GM23338 (cell line): ENCODE results near the gene DPM1. TPM values are rescaled to one million over a fixed set of nuclear protein-coding genes. Genes with fewer than 3 reads are reported as not detected.

Experiments used
- ATAC-seq: fragments of 200-7000 bp; cut with Tn5 transposase; 3 replicates; pipeline ENCODE4 v1.9.1; 2020
- DNase-seq: peaks from one replicate; pipeline ENCODE4 v3.0.0-alpha.2; 2015; ENCODE audit warnings: low spot score
- H2AFZ ChIP-seq: fragments of 200-600 bp; sonication (generic); 2 replicates; pipeline ENCODE4 v1.8.0; 2016; ENCODE audit warnings: antibody characterized with exemption, mild to moderate bottlenecking, moderate library complexity
- H3F3A ChIP-seq: fragments of 200-600 bp; sonication (generic); replicated peaks from 2 replicates; pipeline ENCODE4 v1.8.0; 2017; ENCODE audit warnings: antibody characterized with exemption, mixed run types, low read depth
- H3K27ac ChIP-seq: fragments of 200-600 bp; sonication (generic); 2 replicates; pipeline ENCODE4 v1.6.1; 2016; ENCODE audit warnings: low read depth
- H3K27me3 ChIP-seq: fragments of 200-600 bp; sonication (generic); 2 replicates; pipeline ENCODE4 v1.8.0; 2016; ENCODE audit warnings: mild to moderate bottlenecking, mixed run types, moderate library complexity; ENCODE audit not compliant: insufficient read depth
- H3K36me3 ChIP-seq: fragments of 200-600 bp; sonication (generic); 2 replicates; pipeline ENCODE4 v1.8.0; 2016; ENCODE audit warnings: mild to moderate bottlenecking; ENCODE audit not compliant: insufficient read depth
- H3K4me1 ChIP-seq: fragments of 200-600 bp; sonication (generic); 2 replicates; pipeline ENCODE4 v1.8.0; 2016; ENCODE audit warnings: mild to moderate bottlenecking, moderate library complexity; ENCODE audit not compliant: insufficient read depth
- H3K4me2 ChIP-seq: fragments of 200-600 bp; sonication (generic); 2 replicates; pipeline ENCODE4 v1.7.1; 2017; ENCODE audit warnings: mixed run types
- H3K4me3 ChIP-seq: fragments of 200-600 bp; sonication (generic); 2 replicates; pipeline ENCODE4 v1.6.1; 2016; ENCODE audit warnings: mixed run types
- H3K79me2 ChIP-seq: fragments of 200-600 bp; sonication (generic); replicated peaks from 2 replicates; pipeline ENCODE4 v1.8.0; 2017; ENCODE audit warnings: mild to moderate bottlenecking; ENCODE audit not compliant: insufficient read depth
- H3K9me2 ChIP-seq: fragments of 200-600 bp; sonication (generic); 2 replicates; pipeline ENCODE4 v1.8.0; 2017; ENCODE audit not compliant: insufficient read depth
- H4K20me1 ChIP-seq: fragments of 200-600 bp; sonication (generic); replicated peaks from 2 replicates; pipeline ENCODE4 v1.8.0; 2017; ENCODE audit warnings: mild to moderate bottlenecking; ENCODE audit not compliant: insufficient read depth
- H3K27ac Mint-ChIP-seq: 2 replicates; pipeline ENCODE4 v1.8.0; 2020; ENCODE audit warnings: inconsistent platforms, mild to moderate bottlenecking, moderate library complexity, mixed read lengths
- H3K27me3 Mint-ChIP-seq: 3 replicates; pipeline ENCODE4 v1.8.0; 2022; ENCODE audit warnings: low read depth, mild to moderate bottlenecking, moderate library complexity, mixed read lengths, inconsistent platforms; ENCODE audit not compliant: insufficient read depth, poor library complexity
- H3K36me3 Mint-ChIP-seq: 3 replicates; pipeline ENCODE4 v1.8.0; 2021; ENCODE audit warnings: low read depth, mild to moderate bottlenecking, inconsistent platforms, moderate library complexity, mixed read lengths
- H3K4me1 Mint-ChIP-seq: 3 replicates; pipeline ENCODE4 v1.8.0; 2020; ENCODE audit warnings: mild to moderate bottlenecking, inconsistent platforms, mixed read lengths
- H3K4me3 Mint-ChIP-seq: 3 replicates; pipeline ENCODE4 v1.8.0; 2021; ENCODE audit warnings: moderate library complexity, mild to moderate bottlenecking, inconsistent platforms, mixed read lengths
- H3K9me3 Mint-ChIP-seq: 3 replicates; pipeline ENCODE4 v1.8.0; 2020; ENCODE audit warnings: moderate library complexity, mild to moderate bottlenecking, inconsistent platforms, mixed read lengths
- CTCF ChIP-seq, 2 experiments: fragments of 200-600 bp in 1 of 2; sonication (generic) in 1 of 2; conservative IDR thresholded peaks; 2 replicates each; pipeline versions ENCODE4 v1.5.1 to v1.6.1; 2016 to 2017; ENCODE audit warnings: antibody characterized with exemption in 2 of 2, low read depth in 2 of 2, mild to moderate bottlenecking in 2 of 2, moderate library complexity in 1 of 2
- NANOG ChIP-seq: IDR thresholded peaks from 2 replicates; pipeline ENCODE4 v1.6.1; 2016; ENCODE audit warnings: antibody characterized with exemption, borderline replicate concordance
- POLR2AphosphoS5 ChIP-seq: IDR thresholded peaks from 2 replicates; pipeline ENCODE4 v1.6.1; 2016; ENCODE audit warnings: antibody characterized with exemption, low read depth
- REST ChIP-seq: IDR thresholded peaks from one replicate; pipeline ENCODE4 v1.6.1; 2018; ENCODE audit warnings: antibody characterized with exemption; ENCODE audit not compliant: unreplicated experiment
- polyA plus RNA-seq: library from polyadenylated mRNA; unstranded; fragments of >200 nt; fragmentation: Nextera tagmentation; extraction: Ambion mirVana; gene quantifications from 2 replicates; pipeline ENCODE4 v1.2.1, GENCODE V29; 2016
- total RNA-seq: library from RNA; depleted of rRNA; stranded (reverse); fragments of >200 nt; shearing (Covaris generic); gene quantifications from 2 replicates; pipeline ENCODE4 v1.2.3, GENCODE V29; 2014

DPM1 gene
- total and polyA plus RNA-seq, 2 experiments from 2014 or later = 71.7 to 130 TPM

GRCh38 chr20:50928469-50928868, 29.9 kb downstream of the DPM1 start:
- peak overlapping the region; percentile 73 for H3K4me3 ChIP-seq
- no peaks in the 10 kb centered on the region for H3K9me2 ChIP-seq
- no peak overlapping the region for H2AFZ ChIP-seq
- peaks cover 76% of the 10 kb centered on the region for H3K36me3 Mint-ChIP-seq
- H3K27me3 ChIP-seq = no peaks in the 10 kb centered on the region
- peak overlapping the region; percentile 86 for H3K4me2 ChIP-seq
- H4K20me1 ChIP-seq = peaks cover 54% of the 10 kb centered on the region
- H3K4me1 ChIP-seq = peaks cover 48% of the 10 kb centered on the region
- H3K4me3 Mint-ChIP-seq = peak overlapping the region; percentile 94
- H3K9me3 Mint-ChIP-seq = peaks cover 7% of the 10 kb centered on the region; the same call in 2 of the 3 replicates
- peaks cover 19% of the 10 kb centered on the region for H3K27me3 Mint-ChIP-seq
- peaks cover 67% of the 10 kb centered on the region for H3K79me2 ChIP-seq
- ATAC-seq (no peak), DNase-seq (no peak)
- peaks cover 59% of the 10 kb centered on the region for H3K4me1 Mint-ChIP-seq
- peak in 1 of 2 experiments; percentile 29; a peak in 1 of 4 replicates for TF ChIP-seq CTCF (conservative IDR thresholded peaks at IDR 0.05; ENCODE audit: low read depth in 2 of 2)
- TF ChIP-seq REST = no peak
- peak overlapping the region; percentile 99; the same call in 1 of the 2 replicates for H3K27ac Mint-ChIP-seq
- 0 out of 2 replicates have a peak, but pooled peaks cover 11% of the 10 kb centered on the region for H3F3A ChIP-seq
- peaks cover 11% of the 10 kb centered on the region; the same call in 1 of the 2 replicates for H3K36me3 ChIP-seq
- peak overlapping the region; percentile 41; the same call in 1 of the 2 replicates for H3K27ac ChIP-seq

- 0 out of 2 replicates have a peak, but pooled peaks cover 4% of the 10 kb centered on the region for H3F3A ChIP-seq
- Mint-ChIP-seq H3K9me3 (peaks cover 7% of the 10 kb centered on the region; the same call in 2 of the 3 replicates), H3K27me3 (peaks cover 19% of the 10 kb centered on the region), H3K36me3 (peaks cover 75% of the 10 kb centered on the region), H3K4me1 (peaks cover 63% of the 10 kb centered on the region), H3K4me3 (peak overlapping the region; percentile 25; the same call in 2 of the 3 replicates), H3K27ac (no peak overlapping the region)
- H3K4me2 ChIP-seq = peak overlapping the region; percentile 86; the same call in 1 of the 2 replicates
- no peaks in the 10 kb centered on the region for H3K27me3 ChIP-seq
- ATAC-seq = no peak
- peaks cover 13% of the 10 kb centered on the region; the same call in 1 of the 2 replicates for H3K36me3 ChIP-seq
- DNase-seq = no peak
- H3K79me2 ChIP-seq = peaks cover 86% of the 10 kb centered on the region
- no peak overlapping the region for H3K27ac ChIP-seq
- TF ChIP-seq POLR2AphosphoS5 (no peak), REST (no peak), NANOG (no peak)
- H3K4me1 ChIP-seq = peaks cover 56% of the 10 kb centered on the region
- no peak overlapping the region for H3K4me3 ChIP-seq
- peaks cover 72% of the 10 kb centered on the region for H4K20me1 ChIP-seq
- no peak overlapping the region for H2AFZ ChIP-seq
- no peaks in the 10 kb centered on the region for H3K9me2 ChIP-seq
Observed at GRCh38 chr20:50926530-50926929, 31.8 kb downstream of the DPM1 start.
